H1 (cell line): Measurements from ENCODE around the gene FHOD1. TPM values are rescaled to one million over a fixed set of nuclear protein-coding genes. Genes with fewer than 3 reads are reported as not detected.

Source experiments
- CTCF ChIA-PET: fragments of 300-600 bp; sonication (Branson Sonifier 250); formaldehyde crosslinking; loops from one replicate; lab custom pipeline; 2021; ENCODE audit not compliant: partially characterized antibody; lab: Charles Lee
- POLR2A ChIA-PET: fragments of 300-600 bp; sonication (Branson Sonifier 250); formaldehyde crosslinking; loops from one replicate; lab custom pipeline; 2021; ENCODE audit warnings: inconsistent platforms; ENCODE audit not compliant: partially characterized antibody; lab: Charles Lee
- DNase-seq, 2 experiments: peaks; one replicate each; pipeline versions ENCODE4 v3.0.0 to v3.0.0-alpha.2; 2010 to 2022; ENCODE audit warnings: low spot score in 2 of 2, low read depth in 1 of 2, mixed read lengths in 1 of 2
- FAIRE-seq: peaks from 2 replicates; lab custom pipeline; 2011; peaks lifted over from hg19 to GRCh38; lab: Jason Lieb, UNC
- H2AFZ ChIP-seq: 2 replicates; pipeline ENCODE4 v1.8.1; 2012; ENCODE audit warnings: low read length, inconsistent platforms
- H2AK5ac ChIP-seq: 2 replicates; pipeline ENCODE4 v1.6.1; 2013; ENCODE audit warnings: low read depth, low read length
- H2BK120ac ChIP-seq: replicated peaks from 2 replicates; pipeline ENCODE3; 2013; ENCODE audit warnings: low read depth, low read length, inconsistent platforms
- H2BK12ac ChIP-seq: 2 replicates; pipeline ENCODE4 v1.6.1; 2013; ENCODE audit warnings: low read depth, low read length
- H2BK15ac ChIP-seq: 2 replicates; pipeline ENCODE4 v1.6.1; 2013; ENCODE audit warnings: low read length
- H2BK20ac ChIP-seq: 2 replicates; pipeline ENCODE4 v1.6.1; 2013; ENCODE audit warnings: low read length
- H2BK5ac ChIP-seq: 2 replicates; pipeline ENCODE4 v1.6.1; 2013; ENCODE audit warnings: low read depth, low read length
- H3K14ac ChIP-seq: 2 replicates; pipeline ENCODE4 v1.6.1; 2013; ENCODE audit warnings: inconsistent platforms; ENCODE audit not compliant: insufficient read length
- H3K18ac ChIP-seq: 2 replicates; pipeline ENCODE4 v1.6.1; 2013; ENCODE audit warnings: low read length; ENCODE audit errors: extremely low read depth
- H3K23ac ChIP-seq: 2 replicates; pipeline ENCODE4 v1.6.1; 2013; ENCODE audit warnings: inconsistent platforms; ENCODE audit not compliant: insufficient read length
- H3K23me2 ChIP-seq: 2 replicates; pipeline ENCODE4 v1.6.1; 2013; ENCODE audit warnings: low read depth, low read length
- H3K27ac ChIP-seq: 2 replicates; pipeline ENCODE4 v1.6.1; 2011; ENCODE audit warnings: low read depth, low read length, inconsistent platforms
- H3K27me3 ChIP-seq, 4 experiments: replicated peaks in 1 of 4; 1 replicate in 1 of 4; 2 replicates in 3 of 4; pipeline versions ENCODE4 v1.6.1 to v1.8.1; 2011 to 2013; ENCODE audit warnings: low read length in 3 of 4, mild to moderate bottlenecking in 3 of 4, inconsistent platforms in 2 of 4, mixed read lengths in 2 of 4, moderate library complexity in 1 of 4; ENCODE audit not compliant: control insufficient read depth in 3 of 4, insufficient read depth in 3 of 4; ENCODE audit errors: extremely low read depth in 1 of 4
- H3K36me3 ChIP-seq, 4 experiments: 2 replicates each; pipeline versions ENCODE4 v1.6.1 to v1.8.1; 2011 to 2013; ENCODE audit warnings: mild to moderate bottlenecking in 4 of 4, low read length in 3 of 4, moderate library complexity in 2 of 4, control low read depth in 1 of 4, inconsistent platforms in 1 of 4; ENCODE audit not compliant: insufficient read depth in 4 of 4, control insufficient read depth in 2 of 4
- H3K4ac ChIP-seq: replicated peaks from 2 replicates; pipeline ENCODE3; 2013; ENCODE audit warnings: low read length, low read depth, mixed read lengths, inconsistent platforms; ENCODE audit not compliant: insufficient read length
- H3K4me1 ChIP-seq, 4 experiments: replicated peaks in 1 of 4; 1 replicate in 1 of 4; 2 replicates in 3 of 4; pipeline versions ENCODE4 v1.6.1 to v1.8.1; 2011 to 2013; ENCODE audit warnings: low read length in 3 of 4, inconsistent platforms in 2 of 4, mixed read lengths in 1 of 4; ENCODE audit not compliant: insufficient read depth in 4 of 4, control insufficient read depth in 3 of 4
- H3K4me2 ChIP-seq, 2 experiments: 2 replicates each; pipeline versions ENCODE4 v1.6.1 to v1.8.1; 2011 to 2013; ENCODE audit warnings: low read depth in 2 of 2, low read length in 2 of 2, control low read depth in 1 of 2, inconsistent platforms in 1 of 2, mild to moderate bottlenecking in 1 of 2; ENCODE audit not compliant: insufficient read depth in 1 of 2
- H3K4me3 ChIP-seq, 4 experiments: fragments of 200-600, 300-600 bp in 1 of 4; sonication (generic), shearing (Covaris generic), sonication (Bioruptor Twin) in 1 of 4; 2 replicates each; pipeline versions ENCODE4 v1.5.1 to v1.8.1; 2011 to 2016; ENCODE audit warnings: low read length in 4 of 4, low read depth in 3 of 4, control low read depth in 2 of 4, inconsistent platforms in 2 of 4, mild to moderate bottlenecking in 2 of 4, mixed read lengths in 1 of 4, moderate library complexity in 1 of 4; ENCODE audit not compliant: insufficient read depth in 2 of 4; ENCODE audit errors: extremely low read depth in 1 of 4
- H3K56ac ChIP-seq: replicated peaks from 2 replicates; pipeline ENCODE3; 2013; ENCODE audit warnings: low read depth, mild to moderate bottlenecking, mixed read lengths, low read length, inconsistent platforms; ENCODE audit not compliant: insufficient read length
- H3K79me1 ChIP-seq: 2 replicates; pipeline ENCODE4 v1.6.1; 2013; ENCODE audit warnings: low read depth, low read length, control low read depth
- H3K79me2 ChIP-seq, 2 experiments: 2 replicates each; pipeline versions ENCODE4 v1.6.1 to v1.8.1; 2012 to 2013; ENCODE audit warnings: low read length in 2 of 2, mild to moderate bottlenecking in 2 of 2, inconsistent platforms in 1 of 2; ENCODE audit not compliant: insufficient read depth in 2 of 2, control insufficient read depth in 1 of 2
- H3K9ac ChIP-seq, 4 experiments: replicated peaks in 1 of 4; 1 replicate in 1 of 4; 2 replicates in 3 of 4; pipeline versions ENCODE4 v1.6.1 to v1.8.1; 2011 to 2013; ENCODE audit warnings: low read depth in 3 of 4, low read length in 3 of 4, control low read depth in 2 of 4, mild to moderate bottlenecking in 2 of 4, moderate library complexity in 2 of 4, inconsistent platforms in 1 of 4; ENCODE audit errors: extremely low read depth in 1 of 4
- H3K9me3 ChIP-seq, 2 experiments: 2 replicates each; pipeline versions ENCODE4 v1.6.1 to v1.8.1; 2012 to 2013; ENCODE audit warnings: mild to moderate bottlenecking in 2 of 2, moderate library complexity in 2 of 2, control low read depth in 1 of 2, inconsistent platforms in 1 of 2, low read depth in 1 of 2, low read length in 1 of 2, mixed read lengths in 1 of 2; ENCODE audit not compliant: insufficient read depth in 2 of 2
- H4K20me1 ChIP-seq, 2 experiments: replicated peaks in 1 of 2; 2 replicates each; pipeline versions ENCODE3 to v1.8.1; 2011 to 2013; ENCODE audit warnings: inconsistent platforms in 2 of 2, low read length in 2 of 2, mild to moderate bottlenecking in 1 of 2; ENCODE audit not compliant: insufficient read depth in 2 of 2, control insufficient read depth in 1 of 2
- H4K5ac ChIP-seq: 2 replicates; pipeline ENCODE4 v1.6.1; 2013; ENCODE audit warnings: low read length, low read depth, mixed read lengths, inconsistent platforms; ENCODE audit not compliant: insufficient read length
- H4K8ac ChIP-seq: 2 replicates; pipeline ENCODE4 v1.8.0; 2013; ENCODE audit warnings: mild to moderate bottlenecking, moderate library complexity, low read length, inconsistent platforms; ENCODE audit not compliant: insufficient read depth; ENCODE audit errors: extremely low read depth
- H4K91ac ChIP-seq: replicated peaks from 2 replicates; pipeline ENCODE3; 2013; ENCODE audit warnings: low read length, mixed read lengths, inconsistent platforms; ENCODE audit not compliant: insufficient read length
- CTBP2 ChIP-seq: IDR thresholded peaks from 2 replicates; pipeline ENCODE4 v1.7.0; 2011; ENCODE audit warnings: borderline replicate concordance, mild to moderate bottlenecking, moderate library complexity, mixed read lengths, low read length; ENCODE audit not compliant: insufficient read depth, insufficient read length
- EP300 ChIP-seq, 2 experiments: IDR thresholded peaks; 1 replicate in 1 of 2; 2 replicates in 1 of 2; pipeline ENCODE4 v1.6.1; 2011 to 2012; ENCODE audit warnings: low read depth in 2 of 2, low read length in 2 of 2, mild to moderate bottlenecking in 2 of 2, borderline replicate concordance in 1 of 2, inconsistent platforms in 1 of 2, moderate library complexity in 1 of 2
- KDM5A ChIP-seq: fragments of 200-600 bp; IDR thresholded peaks from 2 replicates; pipeline ENCODE4 v1.7.1; 2012; ENCODE audit warnings: mild to moderate bottlenecking, low read length, inconsistent platforms, mixed read lengths
- NRF1 ChIP-seq: IDR thresholded peaks from 2 replicates; pipeline ENCODE4 v1.6.1; 2011; ENCODE audit warnings: mild to moderate bottlenecking, low read depth, low read length, improper control_type of control experiment
- SUZ12 ChIP-seq: fragments of 200-600 bp; sonication (generic); IDR thresholded peaks from 2 replicates; pipeline ENCODE4 v1.6.1; 2012; ENCODE audit warnings: mild to moderate bottlenecking, inconsistent platforms, low read length, moderate library complexity, mixed read lengths
- TBP ChIP-seq: IDR thresholded peaks from 2 replicates; pipeline ENCODE4 v1.6.1; 2011; ENCODE audit warnings: low read depth, low read length, improper control_type of control experiment
- WGBS, 2 experiments: shearing (Covaris generic) in 1 of 2; methylation state at CpG; one replicate each; pipeline versions ENCODE4 v1.1.6 to v1.1.7; 2013 to 2015; ENCODE audit warnings: low lambda C conversion rate in 2 of 2, mixed read lengths in 2 of 2, inconsistent platforms in 1 of 2, low coverage in 1 of 2, missing lambda C conversion rate in 1 of 2; ENCODE audit not compliant: insufficient replicate concordance in 2 of 2, insufficient coverage in 1 of 2, insufficient read length in 1 of 2; ENCODE audit errors: extremely low coverage in 1 of 2, missing lambda C conversion rate in 1 of 2; 5-methylcytosine and 5-hydroxymethylcytosine counted together
- polyA plus RNA-seq, 7 experiments: library from polyadenylated mRNA; depleted of rRNA in 3 of 7; stranded (reverse) in 5 of 7; unstranded in 2 of 7; fragments of >200 nt in 5 of 7; fragments of 200-250 nt in 2 of 7; gene quantifications; 1 replicate in 5 of 7; 2 replicates in 1 of 7; 4 replicates in 1 of 7; pipeline versions ENCODE4 v1.2.1 to v1.2.3, GENCODE V29; 2011 to 2013; ENCODE audit warnings: missing spikeins in 2 of 7, mixed read lengths in 2 of 7
- total RNA-seq: library from RNA; stranded (reverse); fragmentation: NEBNext Ultra II Directional; extraction: Animal tissue kit (Norgen Biotek cat#: 25700); gene quantifications from 2 replicates; pipeline ENCODE4 v1.2.1, GENCODE V29; 2021
- TF ChIP-seq, protein P1 (sequence below): IDR thresholded peaks from 2 replicates; pipeline ENCODE4 v1.6.1; 2012; ENCODE audit warnings: inconsistent platforms

Gene FHOD1
- total and polyA plus RNA-seq, 2 of the 8 experiments (the other 6 are each of a cell fraction or from before 2014, with no cell fraction given), result 31.3 to 60.7 TPM

DNA sequence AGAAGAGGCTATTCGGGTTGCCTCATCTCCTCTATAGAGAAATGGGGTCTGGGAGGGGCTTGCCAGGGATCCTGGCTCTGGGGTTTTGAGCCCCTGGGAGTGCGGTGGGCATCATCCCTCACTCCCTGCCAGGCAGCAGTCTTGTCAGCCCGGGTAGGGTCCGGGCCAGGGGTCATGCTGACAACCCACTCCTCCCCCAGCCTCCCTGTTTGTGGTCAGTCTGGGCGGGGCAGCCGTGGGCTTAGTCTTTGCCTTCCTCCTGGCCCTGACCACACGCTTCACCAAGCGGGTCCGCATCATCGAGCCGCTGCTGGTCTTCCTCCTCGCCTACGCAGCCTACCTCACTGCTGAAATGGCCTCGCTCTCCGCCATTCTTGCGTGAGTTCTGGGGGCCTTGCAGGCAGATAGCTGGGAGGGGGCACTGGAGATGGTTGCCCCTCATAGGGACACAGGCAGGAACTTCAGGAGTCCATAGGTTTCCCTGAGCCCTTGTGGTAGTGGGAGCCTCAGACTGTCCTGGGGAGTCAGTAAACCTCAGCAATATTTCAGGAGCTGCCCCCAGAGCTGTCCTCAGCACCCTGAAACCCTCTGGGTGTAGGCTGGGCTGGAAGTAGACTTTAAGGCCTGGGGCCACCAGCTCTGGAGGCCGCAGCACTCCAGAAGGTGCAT, 8.4 kb upstream of the FHOD1 start:
- POLR2A ChIA-PET, result no interaction called here
- H3K23me2 ChIP-seq, result no peaks in the 10 kb centered on the region
- 92% methylated on average over 17 of the region's 17 CpGs; no CpG with 5 or more reads in 1 of the 2 experiments for WGBS, 2 experiments
- H2BK12ac ChIP-seq, result no peak overlapping the region
- no peaks in the 10 kb centered on the region; the same call in 1 of the 2 replicates for H3K79me1 ChIP-seq
- H4K91ac ChIP-seq, result no peak overlapping the region
- peaks cover 0 to 2% (median 0%) of the 10 kb centered on the region in 4 experiments; a peak in 2 of 8 replicates for H3K36me3 ChIP-seq
- no peak overlapping the region for H3K18ac ChIP-seq
- H3K23ac ChIP-seq, result no peak overlapping the region
- no peak overlapping the region for H2AFZ ChIP-seq
- peaks cover 3 to 9% of the 10 kb centered on the region in 2 experiments for H4K20me1 ChIP-seq
- H3K4me3 ChIP-seq, result no peak overlapping the region
- H2AK5ac ChIP-seq, result no peak overlapping the region
- H3K4ac ChIP-seq, result no peak overlapping the region
- H3K79me2 ChIP-seq, result no peaks in the 10 kb centered on the region
- no peak overlapping the region for H2BK20ac ChIP-seq
- CTCF ChIA-PET, result interaction anchor here (0.6 to 2.6 kb wide), 2 partner anchors 18 to 29 kb away, joined by 3 to 12 read pairs; no protein-coding TSS in a partner anchor
- no peak overlapping the region for H3K9ac ChIP-seq
- H3K27ac ChIP-seq, result no peak overlapping the region
- no peak overlapping the region for H3K56ac ChIP-seq
- no peak overlapping the region for H2BK5ac ChIP-seq
- H4K5ac ChIP-seq, result no peak overlapping the region
- H3K14ac ChIP-seq, result no peak overlapping the region
- H2BK15ac ChIP-seq, result no peak overlapping the region
- no peak overlapping the region for H3K4me2 ChIP-seq
- H3K4me1 ChIP-seq, result no peaks in the 10 kb centered on the region
- DNase-seq, result no peak
- no peak overlapping the region for H4K8ac ChIP-seq
- no peaks in the 10 kb centered on the region for H3K9me3 ChIP-seq
- FAIRE-seq, result no peak
- H3K27me3 ChIP-seq, result no peaks in the 10 kb centered on the region
- H2BK120ac ChIP-seq, result no peak overlapping the region
- TF ChIP-seq TBP (no peak), SUZ12 (no peak), KDM5A (no peak), EP300 (IDR thresholded peaks at IDR 0.05; ENCODE audit: borderline replicate concordance in 1 of 2, low read depth in 2 of 2, low read length in 2 of 2) (no peak), CTBP2 (no peak), NRF1 (no peak)
- TF ChIP-seq, protein P1, sequence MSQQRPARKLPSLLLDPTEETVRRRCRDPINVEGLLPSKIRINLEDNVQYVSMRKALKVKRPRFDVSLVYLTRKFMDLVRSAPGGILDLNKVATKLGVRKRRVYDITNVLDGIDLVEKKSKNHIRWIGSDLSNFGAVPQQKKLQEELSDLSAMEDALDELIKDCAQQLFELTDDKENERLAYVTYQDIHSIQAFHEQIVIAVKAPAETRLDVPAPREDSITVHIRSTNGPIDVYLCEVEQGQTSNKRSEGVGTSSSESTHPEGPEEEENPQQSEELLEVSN, result no peak
